GM19324 (cell line): ENCODE results near the gene CT47B1.
"Not testable (repeated sequence)": the region's sequence is repeated elsewhere in the genome, so short reads cannot be mapped to it uniquely, and the experiment has no call there.

ENCODE experiments used
- ATAC-seq: cut with Tn5 transposase; IDR thresholded peaks from one replicate; pipeline ENCODE4 v1.9.1; 2021; ENCODE audit warnings: mild to moderate bottlenecking, moderate library complexity; ENCODE audit not compliant: unreplicated experiment, low FRiP score

CT47B1 gene

DNA sequence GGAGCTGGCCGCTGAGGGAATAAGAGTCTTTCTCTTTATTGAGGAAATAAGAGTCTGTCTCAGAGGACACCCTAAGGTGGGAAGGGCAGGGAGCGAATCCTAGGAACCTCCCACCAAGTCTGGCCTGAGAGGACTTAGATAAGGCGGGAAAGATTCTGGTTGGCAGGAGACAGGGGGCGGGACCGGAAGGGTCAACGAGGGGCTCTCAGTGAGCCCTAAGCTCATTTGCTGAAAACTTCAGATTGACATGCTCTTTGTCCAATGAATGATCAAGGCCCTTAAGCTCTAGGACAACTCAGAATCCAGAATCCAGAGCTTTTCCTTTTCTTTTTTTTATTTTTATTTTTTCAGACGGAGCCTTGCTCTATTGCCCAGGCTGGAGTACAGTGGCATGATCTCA is at the start of gene CT47B1:
TSS of gene CT47B1 (minus strand) at position 101 of the 400 bp plus-strand sequence. CDS start 196 bp downstream, outside the sequence.
- not testable (repeated sequence) for ATAC-seq

DNA sequence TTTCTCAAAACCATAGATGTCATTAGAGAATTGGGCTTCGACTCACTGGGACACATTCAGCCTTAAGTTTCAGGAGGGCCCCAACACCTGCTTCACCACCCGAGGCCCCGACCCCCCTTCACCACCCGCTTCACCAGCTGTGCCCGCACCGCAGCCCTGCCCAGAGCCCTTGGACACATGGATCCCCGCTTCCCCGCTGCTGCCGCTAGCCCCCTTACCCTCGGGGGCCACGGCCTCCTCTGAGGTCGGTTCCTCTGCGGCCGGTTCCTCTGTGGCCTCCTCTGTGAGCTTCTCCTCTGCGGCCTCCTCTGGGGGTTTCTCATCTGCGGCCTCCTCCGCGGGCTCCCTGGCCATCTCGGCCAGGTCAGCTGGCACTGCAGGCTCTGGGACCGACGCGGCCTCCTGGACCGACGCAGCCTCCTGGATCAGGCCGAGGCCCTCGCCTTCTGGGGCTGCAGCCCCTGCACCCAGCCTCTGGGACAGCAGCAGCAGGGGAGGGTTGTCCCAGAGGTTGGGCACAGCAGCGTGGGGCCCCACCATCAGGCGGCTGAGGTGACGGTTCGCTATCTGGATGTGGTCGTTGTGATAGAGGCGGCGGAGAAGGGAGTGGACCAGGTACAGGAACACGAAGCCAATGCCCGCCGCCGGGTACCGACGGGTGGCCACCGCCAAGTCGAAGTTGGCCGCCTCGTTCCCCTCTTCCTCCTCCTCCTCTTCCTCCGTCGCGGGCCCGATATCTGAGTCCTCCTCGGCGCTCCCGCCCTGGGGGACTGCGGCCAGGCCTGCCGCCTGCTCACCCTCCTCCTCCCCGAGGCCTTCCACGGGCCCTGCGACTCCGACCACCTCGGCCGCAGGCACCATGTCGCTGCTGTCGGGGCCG is 748 bp downstream of the CT47B1 start:
- no peak for ATAC-seq

DNA sequence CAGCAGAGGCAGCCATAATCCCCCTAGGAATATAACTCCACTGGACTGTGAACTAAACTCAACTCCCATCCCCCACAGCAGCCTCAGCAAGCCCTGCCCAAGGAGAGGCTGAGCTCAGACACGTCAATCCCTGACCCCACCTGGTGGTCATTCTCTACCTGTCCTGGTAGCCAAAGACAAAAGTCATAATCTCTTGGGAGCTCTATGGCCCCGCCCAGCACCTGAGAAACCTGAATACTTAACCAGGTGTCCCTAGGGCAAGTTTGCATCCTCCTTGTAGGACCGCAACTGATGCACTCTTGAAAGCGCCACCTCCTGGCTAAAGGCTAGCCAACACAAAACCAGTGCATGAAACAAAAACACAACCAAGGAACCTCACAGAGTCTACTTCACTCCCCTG is 18.4 kb downstream of the CT47B1 start:
- ATAC-seq, result no peak

DNA sequence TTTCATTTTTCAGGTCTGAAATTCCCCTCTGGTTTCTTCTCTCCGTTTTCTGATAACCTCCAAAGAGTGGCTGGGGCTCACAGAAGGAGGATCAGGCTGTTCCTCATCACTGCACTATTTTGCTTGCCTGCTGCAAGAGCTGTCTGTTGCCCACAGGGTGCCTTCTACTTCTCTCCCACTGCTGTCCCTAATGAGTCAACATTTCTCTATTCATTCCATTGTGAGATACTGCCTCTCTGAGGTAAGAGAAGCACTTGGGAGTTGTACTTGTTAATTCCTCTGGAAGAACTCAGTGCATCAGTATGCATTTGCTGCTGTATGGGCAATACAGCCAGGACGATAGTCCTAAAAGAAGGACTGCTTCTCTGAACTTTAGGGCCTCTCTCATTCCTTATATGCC is 34.8 kb downstream of the CT47B1 start:
- no peak for ATAC-seq

DNA sequence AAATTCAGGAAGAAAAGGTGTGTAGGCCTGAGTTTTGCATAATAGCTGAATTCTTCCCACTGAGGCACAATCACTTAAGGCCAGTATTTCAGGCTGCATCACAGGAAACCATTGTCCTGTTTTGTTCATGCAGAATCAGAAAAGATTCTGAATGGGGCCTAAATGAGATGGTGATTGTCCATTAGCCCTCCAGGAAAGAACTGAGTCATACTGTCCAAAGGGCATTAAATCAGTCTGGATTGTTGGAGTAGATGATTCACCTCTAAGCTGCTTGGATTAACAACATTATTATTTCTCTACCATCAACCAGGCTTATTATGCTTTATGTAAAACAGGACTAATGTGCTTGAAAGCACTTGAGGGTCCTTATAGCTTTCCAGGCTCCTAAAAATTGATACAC is 36.2 kb downstream of the CT47B1 start:
- ATAC-seq, result no peak

DNA sequence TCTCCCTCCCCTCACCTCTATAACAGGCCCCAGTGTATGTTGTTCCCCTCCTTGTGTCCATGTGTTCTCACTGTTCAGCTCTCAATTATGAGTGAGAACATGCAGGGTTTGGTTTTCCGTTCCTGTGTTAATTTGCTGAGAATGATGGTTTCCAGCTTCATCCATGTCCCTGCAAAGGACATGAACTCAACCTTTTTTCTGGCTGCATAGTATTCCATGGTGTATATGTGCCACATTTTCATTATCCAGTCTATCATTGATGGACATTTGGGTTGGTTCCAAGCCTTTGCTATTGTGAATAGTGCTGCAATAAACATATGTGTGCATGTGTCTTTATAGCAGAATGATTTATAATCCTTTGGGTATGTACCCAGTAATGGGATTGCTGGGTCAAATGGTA is 48.5 kb downstream of the CT47B1 start:
- not testable (repeated sequence) for ATAC-seq

DNA sequence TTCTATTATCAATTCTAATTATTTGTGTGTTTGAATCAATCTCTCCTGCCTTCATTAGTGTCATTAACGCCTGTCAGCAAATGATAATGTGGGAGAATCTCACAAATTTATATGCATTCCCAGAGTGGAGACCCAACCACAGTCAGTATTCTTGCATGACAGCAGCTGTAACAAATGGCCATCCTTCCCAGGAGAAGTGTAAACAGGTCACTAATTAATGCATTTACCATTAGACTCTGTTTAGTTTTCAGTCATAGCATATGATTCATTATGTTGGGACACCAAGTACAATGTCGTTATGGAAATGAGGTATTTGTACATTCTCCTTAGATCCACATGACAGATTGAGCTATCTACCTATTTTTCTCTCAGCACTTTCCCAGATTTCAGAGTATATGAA is 50.5 kb downstream of the CT47B1 start:
- ATAC-seq, result no peak

DNA sequence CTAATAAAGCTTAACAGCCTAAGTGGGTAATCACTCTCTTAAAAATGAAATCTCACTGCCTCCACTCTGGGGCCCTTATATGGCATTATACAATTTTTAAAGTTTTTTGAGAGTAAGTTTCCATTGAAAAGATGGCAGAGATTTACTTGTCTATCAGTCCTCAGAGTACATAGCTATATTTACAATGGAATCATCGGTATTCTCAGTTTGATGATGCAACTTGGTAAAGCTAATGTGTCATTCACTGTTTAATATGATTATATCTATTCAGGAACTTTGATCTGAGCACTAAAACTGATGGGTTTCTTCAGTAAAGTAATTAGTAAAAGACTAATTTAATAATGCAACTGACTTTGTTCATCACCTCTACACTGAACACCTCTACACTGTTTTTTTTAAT is 51.6 kb downstream of the CT47B1 start:
- no peak for ATAC-seq

DNA sequence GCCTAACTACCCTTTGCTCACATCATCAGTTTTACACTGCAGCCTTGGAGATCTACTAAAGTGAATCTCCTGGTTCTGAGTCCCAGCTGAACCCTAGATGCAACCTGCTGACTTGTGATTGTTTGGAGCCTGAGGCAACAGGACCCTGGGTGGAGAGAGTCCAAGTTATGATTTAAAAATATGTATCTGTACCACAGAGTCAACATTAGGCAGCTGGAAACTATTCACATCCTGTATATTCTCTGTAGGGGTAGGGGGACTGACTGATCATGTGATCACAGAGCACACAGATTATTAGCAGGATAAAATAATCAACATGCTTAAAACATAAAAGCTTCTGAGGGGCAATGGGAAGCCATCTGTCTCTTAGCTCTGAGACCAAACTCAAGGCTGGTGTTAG is 52.1 kb downstream of the CT47B1 start:
- no peak for ATAC-seq
